HepG2 (cell line): ENCODE data around the gene PSMB3. TPM values are rescaled to one million over a fixed set of nuclear protein-coding genes. Genes with fewer than 3 reads are reported as not detected.

Experiments used
- ATF6 ChIP-seq: sonication (generic); formaldehyde crosslinking; conservative IDR thresholded peaks from 2 replicates; pipeline ENCODE4 v1.4.0; 2020; ENCODE audit warnings: missing genetic modification reagents
- FOXK1 ChIP-seq: sonication (generic); formaldehyde crosslinking; IDR thresholded peaks from 2 replicates; pipeline ENCODE4 v1.4.0; 2020; ENCODE audit warnings: low read depth, missing genetic modification reagents, borderline replicate concordance
- MEIS1 ChIP-seq: sonication (generic); formaldehyde crosslinking; IDR thresholded peaks from 2 replicates; pipeline ENCODE4 v1.9.0; 2021; ENCODE audit warnings: mild to moderate bottlenecking, missing genetic modification reagents, moderate library complexity, borderline replicate concordance
- STAG1 ChIP-seq: sonication (generic); formaldehyde crosslinking; IDR thresholded peaks from 2 replicates; pipeline ENCODE4 v1.4.0; 2020; ENCODE audit warnings: missing genetic modification reagents
- ZNF142 ChIP-seq: sonication (generic); formaldehyde crosslinking; IDR thresholded peaks from 2 replicates; pipeline ENCODE4 v1.4.0; 2020; ENCODE audit warnings: missing genetic modification reagents
- ZNF558 ChIP-seq: sonication (generic); formaldehyde crosslinking; IDR thresholded peaks from 2 replicates; pipeline ENCODE4 v1.9.0; 2022; ENCODE audit warnings: mild to moderate bottlenecking, missing genetic modification reagents, borderline replicate concordance
- ZZZ3 ChIP-seq: sonication (generic); formaldehyde crosslinking; IDR thresholded peaks from 2 replicates; pipeline ENCODE4 v1.4.0; 2020; ENCODE audit warnings: missing genetic modification reagents, mild to moderate bottlenecking, borderline replicate concordance
- polyA plus RNA-seq, 8 experiments: library from polyadenylated mRNA; depleted of rRNA in 3 of 8; stranded (reverse) in 7 of 8; unstranded in 1 of 8; fragments of >200 nt; fragmentation: Illumina TruSeq in 4 of 8; extraction: Trizol in 4 of 8; gene quantifications; 2 replicates each; pipeline versions ENCODE4 v1.2.1 to v1.2.3, GENCODE V29; 2011 to 2016; ENCODE audit warnings: low read depth in 4 of 8, missing spikeins in 1 of 8, mixed read lengths in 1 of 8; ENCODE audit not compliant: insufficient read depth in 1 of 8
- total RNA-seq, 5 experiments: library from RNA; depleted of rRNA; stranded (reverse); fragments of >200 nt; fragmentation: Illumina TruSeq; extraction: Trizol; gene quantifications; 2 replicates each; pipeline ENCODE4 v1.2.3, GENCODE V29; 2016; ENCODE audit warnings: low read depth in 1 of 5
- TF ChIP-seq, protein P1 (sequence below): sonication (generic); formaldehyde crosslinking; IDR thresholded peaks from 2 replicates; pipeline ENCODE4 v1.4.0; 2020; ENCODE audit warnings: missing genetic modification reagents
- TF ChIP-seq, protein P2 (sequence below): sonication (generic); formaldehyde crosslinking; IDR thresholded peaks from 2 replicates; pipeline ENCODE4 v1.4.0; 2020; ENCODE audit warnings: missing genetic modification reagents, borderline replicate concordance

The PSMB3 gene
- total and polyA plus RNA-seq, 2 of the 13 experiments (the other 11 are each of a cell fraction or from before 2014, with no cell fraction given): 366 to 517 TPM

DNA sequence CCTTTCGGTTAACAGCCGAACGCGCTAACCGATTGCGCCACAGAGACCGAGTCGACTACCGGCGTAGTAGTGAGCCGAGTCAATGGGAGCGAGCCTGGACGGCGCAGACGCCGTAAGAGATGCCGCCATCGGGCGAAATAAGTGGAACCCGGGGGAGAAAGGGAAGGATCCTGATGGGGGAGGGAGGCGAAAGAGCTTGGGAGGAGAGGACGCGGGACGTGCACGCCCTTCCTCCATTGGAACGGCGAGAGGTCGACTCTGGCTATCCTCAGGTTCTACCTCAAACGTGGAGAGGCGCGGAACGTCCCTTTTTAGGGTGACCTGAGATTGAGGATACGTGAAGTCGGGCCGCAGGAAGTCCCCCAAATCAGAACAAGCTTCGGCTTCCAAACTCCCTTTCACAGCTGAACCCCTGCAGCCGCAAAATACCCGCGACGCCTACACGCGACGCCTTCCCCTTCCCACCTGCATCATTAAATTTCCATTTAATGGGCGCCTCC lies 683 bp upstream of the PSMB3 start (continued):
- TF ChIP-seq ZNF142 (CRISPR knock-in tag) (no peak), MEIS1 (0 out of 2 replicates have a peak, but pooled peaks have one; percentile 11), ATF6 (peak; percentile 18; the same call in 1 of the 2 replicates), ZZZ3 (CRISPR knock-in tag) (no peak), STAG1 (CRISPR knock-in tag) (no peak), FOXK1 (CRISPR knock-in tag) (peak; percentile 74; the same call in 1 of the 2 replicates), ZNF558 (no peak; the same call in 1 of the 2 replicates)
- TF ChIP-seq, protein P1, sequence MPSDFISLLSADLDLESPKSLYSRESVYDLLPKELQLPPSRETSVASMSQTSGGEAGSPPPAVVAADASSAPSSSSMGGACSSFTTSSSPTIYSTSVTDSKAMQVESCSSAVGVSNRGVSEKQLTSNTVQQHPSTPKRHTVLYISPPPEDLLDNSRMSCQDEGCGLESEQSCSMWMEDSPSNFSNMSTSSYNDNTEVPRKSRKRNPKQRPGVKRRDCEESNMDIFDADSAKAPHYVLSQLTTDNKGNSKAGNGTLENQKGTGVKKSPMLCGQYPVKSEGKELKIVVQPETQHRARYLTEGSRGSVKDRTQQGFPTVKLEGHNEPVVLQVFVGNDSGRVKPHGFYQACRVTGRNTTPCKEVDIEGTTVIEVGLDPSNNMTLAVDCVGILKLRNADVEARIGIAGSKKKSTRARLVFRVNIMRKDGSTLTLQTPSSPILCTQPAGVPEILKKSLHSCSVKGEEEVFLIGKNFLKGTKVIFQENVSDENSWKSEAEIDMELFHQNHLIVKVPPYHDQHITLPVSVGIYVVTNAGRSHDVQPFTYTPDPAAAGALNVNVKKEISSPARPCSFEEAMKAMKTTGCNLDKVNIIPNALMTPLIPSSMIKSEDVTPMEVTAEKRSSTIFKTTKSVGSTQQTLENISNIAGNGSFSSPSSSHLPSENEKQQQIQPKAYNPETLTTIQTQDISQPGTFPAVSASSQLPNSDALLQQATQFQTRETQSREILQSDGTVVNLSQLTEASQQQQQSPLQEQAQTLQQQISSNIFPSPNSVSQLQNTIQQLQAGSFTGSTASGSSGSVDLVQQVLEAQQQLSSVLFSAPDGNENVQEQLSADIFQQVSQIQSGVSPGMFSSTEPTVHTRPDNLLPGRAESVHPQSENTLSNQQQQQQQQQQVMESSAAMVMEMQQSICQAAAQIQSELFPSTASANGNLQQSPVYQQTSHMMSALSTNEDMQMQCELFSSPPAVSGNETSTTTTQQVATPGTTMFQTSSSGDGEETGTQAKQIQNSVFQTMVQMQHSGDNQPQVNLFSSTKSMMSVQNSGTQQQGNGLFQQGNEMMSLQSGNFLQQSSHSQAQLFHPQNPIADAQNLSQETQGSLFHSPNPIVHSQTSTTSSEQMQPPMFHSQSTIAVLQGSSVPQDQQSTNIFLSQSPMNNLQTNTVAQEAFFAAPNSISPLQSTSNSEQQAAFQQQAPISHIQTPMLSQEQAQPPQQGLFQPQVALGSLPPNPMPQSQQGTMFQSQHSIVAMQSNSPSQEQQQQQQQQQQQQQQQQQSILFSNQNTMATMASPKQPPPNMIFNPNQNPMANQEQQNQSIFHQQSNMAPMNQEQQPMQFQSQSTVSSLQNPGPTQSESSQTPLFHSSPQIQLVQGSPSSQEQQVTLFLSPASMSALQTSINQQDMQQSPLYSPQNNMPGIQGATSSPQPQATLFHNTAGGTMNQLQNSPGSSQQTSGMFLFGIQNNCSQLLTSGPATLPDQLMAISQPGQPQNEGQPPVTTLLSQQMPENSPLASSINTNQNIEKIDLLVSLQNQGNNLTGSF (CRISPR knock-in tag): no peak
- TF ChIP-seq, protein P2, sequence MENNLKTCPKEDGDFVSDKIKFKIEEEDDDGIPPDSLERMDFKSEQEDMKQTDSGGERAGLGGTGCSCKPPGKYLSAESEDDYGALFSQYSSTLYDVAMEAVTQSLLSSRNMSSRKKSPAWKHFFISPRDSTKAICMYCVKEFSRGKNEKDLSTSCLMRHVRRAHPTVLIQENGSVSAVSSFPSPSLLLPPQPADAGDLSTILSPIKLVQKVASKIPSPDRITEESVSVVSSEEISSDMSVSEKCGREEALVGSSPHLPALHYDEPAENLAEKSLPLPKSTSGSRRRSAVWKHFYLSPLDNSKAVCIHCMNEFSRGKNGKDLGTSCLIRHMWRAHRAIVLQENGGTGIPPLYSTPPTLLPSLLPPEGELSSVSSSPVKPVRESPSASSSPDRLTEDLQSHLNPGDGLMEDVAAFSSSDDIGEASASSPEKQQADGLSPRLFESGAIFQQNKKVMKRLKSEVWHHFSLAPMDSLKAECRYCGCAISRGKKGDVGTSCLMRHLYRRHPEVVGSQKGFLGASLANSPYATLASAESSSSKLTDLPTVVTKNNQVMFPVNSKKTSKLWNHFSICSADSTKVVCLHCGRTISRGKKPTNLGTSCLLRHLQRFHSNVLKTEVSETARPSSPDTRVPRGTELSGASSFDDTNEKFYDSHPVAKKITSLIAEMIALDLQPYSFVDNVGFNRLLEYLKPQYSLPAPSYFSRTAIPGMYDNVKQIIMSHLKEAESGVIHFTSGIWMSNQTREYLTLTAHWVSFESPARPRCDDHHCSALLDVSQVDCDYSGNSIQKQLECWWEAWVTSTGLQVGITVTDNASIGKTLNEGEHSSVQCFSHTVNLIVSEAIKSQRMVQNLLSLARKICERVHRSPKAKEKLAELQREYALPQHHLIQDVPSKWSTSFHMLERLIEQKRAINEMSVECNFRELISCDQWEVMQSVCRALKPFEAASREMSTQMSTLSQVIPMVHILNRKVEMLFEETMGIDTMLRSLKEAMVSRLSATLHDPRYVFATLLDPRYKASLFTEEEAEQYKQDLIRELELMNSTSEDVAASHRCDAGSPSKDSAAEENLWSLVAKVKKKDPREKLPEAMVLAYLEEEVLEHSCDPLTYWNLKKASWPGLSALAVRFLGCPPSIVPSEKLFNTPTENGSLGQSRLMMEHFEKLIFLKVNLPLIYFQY (CRISPR knock-in tag): no peak
